ENCODE data around the gene COL23A1. TPM values are rescaled to one million over a fixed set of nuclear protein-coding genes. Genes with fewer than 3 reads are reported as not detected.
"Not testable (repeated sequence)": the region's sequence is repeated elsewhere in the genome, so short reads cannot be mapped to it uniquely, and the experiment has no call there.

The COL23A1 gene
- total RNA-seq, 1 donor from 2014 or later, result not detected

DNA sequence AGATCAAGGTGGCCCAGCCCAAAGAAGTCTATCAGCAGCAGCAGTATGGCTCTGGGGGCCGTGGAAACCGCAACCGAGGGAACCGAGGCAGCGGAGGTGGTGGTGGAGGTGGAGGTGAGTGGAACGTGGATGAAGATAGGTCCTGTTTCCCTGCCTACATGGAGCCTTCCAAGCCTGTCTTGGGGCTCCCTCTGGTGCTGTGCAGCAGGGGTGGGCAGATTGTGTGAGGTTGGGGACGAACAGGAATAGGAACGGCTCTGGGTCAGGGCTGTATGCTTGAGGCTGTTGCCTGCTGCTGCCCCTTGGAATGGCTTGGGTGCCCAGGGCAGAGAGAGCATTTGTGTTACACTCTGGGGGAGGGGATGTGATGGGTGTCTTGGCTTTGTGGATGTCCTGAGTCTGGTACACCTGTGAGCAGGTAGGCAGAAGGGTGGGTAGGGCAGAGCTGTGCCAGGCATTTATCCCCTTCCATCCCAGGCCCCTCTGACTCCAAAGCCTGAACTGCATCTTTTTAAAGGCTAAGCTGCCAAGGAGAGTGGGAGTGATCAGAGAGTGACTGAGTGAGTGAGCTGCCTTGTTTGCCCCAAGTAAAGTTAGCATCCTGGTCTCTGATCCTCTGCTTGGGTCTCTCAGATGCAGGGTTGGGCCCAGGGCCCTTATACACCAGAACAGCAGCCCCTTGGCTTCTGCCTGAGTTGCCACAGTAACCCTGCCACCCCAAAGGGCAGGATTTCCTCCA lies 380.7 kb downstream of the COL23A1 start:
- DNase-seq (ENCODE audit: extremely low read depth, low read depth, low spot score), result no peak

GRCh38 chr5:178208540-178209227 lies 381.5 kb downstream of the COL23A1 start:
- DNase-seq (ENCODE audit: extremely low read depth, low read depth, low spot score), result no peak

DNA sequence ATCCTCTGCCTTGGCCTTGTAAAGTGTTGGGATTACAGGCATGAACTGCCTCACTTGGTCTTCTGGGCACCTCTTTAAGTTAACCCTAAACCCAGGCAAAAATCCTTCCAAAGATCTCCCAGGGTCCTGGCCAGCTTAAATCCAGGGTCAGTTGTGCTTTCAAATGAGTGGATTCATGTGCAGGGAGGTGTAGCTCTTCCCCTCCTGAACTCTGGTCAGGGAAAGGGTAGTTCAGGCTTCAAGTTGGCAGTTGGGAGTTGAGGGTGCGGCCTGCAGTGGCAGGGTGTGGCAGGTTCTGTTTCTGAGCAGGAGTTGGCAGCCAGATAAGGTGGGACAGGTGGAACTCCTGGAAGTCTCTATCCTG lies 382.3 kb downstream of the COL23A1 start:
- DNase-seq (ENCODE audit: extremely low read depth, low read depth, low spot score), result no peak

GRCh38 chr5:178207183-178207916 lies 382.8 kb downstream of the COL23A1 start:
- DNase-seq (ENCODE audit: extremely low read depth, low read depth, low spot score), result peak; percentile 36

- no peak for DNase-seq (ENCODE audit: extremely low read depth, low read depth, low spot score)
These were observed 383.8 kb downstream of the COL23A1 start for GRCh38 chr5:178206166-178207101.

GRCh38 chr5:178205749-178206047 lies 384.5 kb downstream of the COL23A1 start:
- no peak for DNase-seq (ENCODE audit: extremely low read depth, low read depth, low spot score)

DNA sequence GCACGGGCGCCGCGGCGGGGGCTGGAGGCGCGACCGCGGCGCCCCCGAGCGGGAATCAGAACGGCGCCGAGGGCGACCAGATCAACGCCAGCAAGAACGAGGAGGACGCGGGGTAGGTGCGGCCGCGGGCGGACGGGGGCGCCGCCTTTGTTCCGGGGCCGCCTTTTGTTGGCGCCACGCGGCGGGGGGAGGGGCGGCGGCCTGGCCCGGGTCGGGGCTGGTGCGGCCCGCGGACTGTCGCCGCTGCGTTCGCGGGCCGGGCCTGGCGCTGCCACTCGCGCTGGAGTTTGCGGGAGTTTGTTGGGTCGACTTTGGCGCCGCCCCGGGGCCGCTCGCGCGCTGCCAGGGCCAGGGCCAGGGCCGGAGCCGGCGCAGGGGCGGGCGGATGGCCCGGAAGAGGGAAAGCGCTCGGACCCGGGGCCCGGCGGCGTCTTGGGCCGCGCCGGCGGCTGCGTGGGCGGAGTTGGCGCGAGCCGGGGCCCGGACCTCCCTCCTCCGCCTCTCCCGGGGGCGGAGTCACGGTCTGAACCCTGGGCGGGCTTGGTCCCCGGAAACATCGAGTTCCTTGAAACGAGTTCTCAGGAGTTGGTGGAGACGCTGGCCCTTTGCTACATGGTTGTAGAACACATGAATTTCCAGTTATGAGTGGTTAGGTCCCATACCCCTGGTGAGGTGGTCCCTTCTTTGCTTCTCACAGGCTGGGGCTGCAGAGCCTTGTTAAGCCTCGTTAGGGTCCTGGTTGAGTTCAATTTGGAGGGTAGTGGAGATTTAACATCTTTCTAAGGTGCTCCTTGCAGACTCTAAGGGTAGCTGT lies 385.1 kb downstream of the COL23A1 start:
- no peak for DNase-seq (ENCODE audit: extremely low read depth, low read depth, low spot score)

DNA sequence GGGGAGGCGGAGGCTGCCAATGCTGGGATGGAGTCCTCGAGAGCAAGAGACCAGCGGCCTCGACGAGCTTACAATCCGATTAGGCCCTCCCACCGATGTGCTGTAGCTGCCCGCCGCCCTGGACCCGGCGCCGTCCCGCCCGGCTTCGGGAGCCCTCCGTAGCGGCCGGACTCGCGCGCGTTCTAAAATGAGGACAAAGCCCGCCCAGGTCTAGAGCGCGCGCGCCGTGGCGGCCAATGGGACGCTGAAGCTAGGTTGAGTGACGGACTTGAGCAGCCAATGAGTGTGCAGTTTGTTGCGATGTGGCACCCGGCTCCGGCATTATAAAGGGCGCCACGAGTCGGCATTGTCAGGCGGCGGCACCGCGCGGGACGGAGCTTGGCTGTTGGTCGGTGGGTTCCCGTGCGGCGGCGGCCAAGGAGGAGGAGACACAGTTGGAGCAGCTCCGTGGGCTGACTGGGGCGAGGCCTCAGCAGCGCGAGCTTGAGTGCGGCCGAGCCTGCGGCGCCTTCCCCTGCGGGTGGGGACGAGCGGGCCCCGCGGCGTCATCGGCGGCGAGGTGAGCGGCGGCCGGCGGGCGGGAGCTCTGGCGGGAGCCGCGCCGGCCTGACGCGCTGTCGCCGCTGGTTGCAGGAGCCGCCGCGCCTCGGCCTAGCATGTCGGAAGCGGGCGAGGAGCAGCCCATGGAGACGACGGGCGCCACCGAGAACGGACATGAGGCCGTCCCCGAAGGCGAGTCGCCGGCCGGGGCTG lies 385.8 kb downstream of the COL23A1 start, which contains the start of gene HNRNPAB:
TSS of gene HNRNPAB (plus strand) at position 352 of the 753 bp plus-strand sequence. CDS start at position 657, 305 bp downstream.
- peak; percentile 63 for DNase-seq (ENCODE audit: extremely low read depth, low read depth, low spot score)

- DNase-seq (ENCODE audit: extremely low read depth, low read depth, low spot score), result no peak
These were observed 386.5 kb downstream of the COL23A1 start for GRCh38 chr5:178203670-178204181.

DNA sequence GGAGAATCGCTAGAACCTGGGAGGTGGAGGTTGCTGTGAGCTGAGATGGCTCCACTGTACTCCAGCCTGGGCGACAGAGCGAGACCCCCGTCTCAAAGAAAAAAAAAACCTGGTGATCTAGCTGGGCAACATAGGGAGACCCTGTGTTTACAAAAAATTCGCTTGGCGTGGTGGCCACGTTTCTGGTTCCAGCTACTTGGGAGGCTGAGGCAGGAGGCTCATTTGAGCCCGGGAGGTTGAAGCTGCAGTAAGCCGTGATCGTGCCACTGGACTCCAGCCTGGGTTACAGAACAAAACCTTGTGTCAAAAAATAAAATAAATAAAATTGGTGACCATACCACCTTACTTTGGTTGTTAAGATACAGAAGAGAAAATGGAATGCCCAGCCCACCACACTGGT lies 387.7 kb downstream of the COL23A1 start:
- no peak for DNase-seq (ENCODE audit: extremely low read depth, low read depth, low spot score)

DNA sequence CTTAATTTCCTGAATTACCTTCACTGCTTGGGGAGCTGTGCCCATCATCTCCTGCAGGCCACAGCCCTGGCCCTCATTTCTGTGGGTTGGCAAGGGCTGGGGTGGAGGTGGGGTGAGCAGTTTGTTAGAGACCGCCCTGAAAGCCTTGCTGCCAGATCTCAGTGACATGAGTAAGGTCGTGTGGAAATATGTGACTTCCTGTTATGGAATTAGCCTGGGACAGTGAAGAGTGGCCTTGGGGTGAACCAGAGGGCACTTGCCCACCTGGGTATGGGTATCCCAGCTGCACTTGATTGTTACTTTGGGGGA lies 388.3 kb downstream of the COL23A1 start:
- DNase-seq (ENCODE audit: extremely low read depth, low read depth, low spot score), result no peak

- no peak for DNase-seq (ENCODE audit: extremely low read depth, low read depth, low spot score)
These were observed 388.8 kb downstream of the COL23A1 start for GRCh38 chr5:178201221-178201926.

DNA sequence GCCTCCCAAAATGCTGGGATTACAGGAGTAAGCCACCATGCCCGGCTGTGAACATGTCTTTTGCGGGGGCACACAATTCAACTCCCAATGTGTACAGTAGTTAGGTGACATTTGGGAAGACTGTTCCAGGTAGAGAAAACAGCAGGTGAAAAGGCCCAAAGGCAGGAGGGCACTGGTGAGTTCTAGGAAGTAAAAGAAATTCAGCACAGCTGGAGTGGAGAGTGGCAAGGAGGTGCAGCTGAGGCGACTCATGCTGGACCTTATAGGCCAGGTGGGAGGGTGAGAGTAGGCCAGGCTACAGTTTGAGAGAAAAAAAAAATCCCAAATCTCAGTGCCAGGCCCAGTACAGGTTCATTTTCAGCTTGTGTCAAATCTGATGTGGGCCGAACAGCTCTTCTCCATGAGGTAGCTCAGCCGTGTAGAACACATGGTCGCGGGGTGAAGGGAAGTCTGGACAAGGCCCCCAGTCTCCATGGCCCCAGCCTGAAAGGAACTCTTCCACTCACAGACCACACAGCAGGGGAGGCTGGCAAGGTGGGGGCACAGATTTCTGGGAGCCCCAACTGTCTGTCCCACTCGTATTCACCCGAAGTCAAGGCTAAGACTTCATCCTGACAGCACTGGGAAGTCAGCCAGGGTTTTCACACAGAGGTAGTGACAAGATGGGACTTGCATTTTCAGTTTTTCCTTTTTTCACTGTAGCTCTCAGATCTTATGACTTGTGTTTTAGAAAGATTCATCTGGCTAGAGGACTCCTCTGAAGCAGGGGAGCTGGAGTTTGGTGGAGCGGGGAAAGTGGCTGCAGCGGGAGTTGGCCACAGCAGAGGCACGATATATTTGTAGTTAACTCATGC lies 390.4 kb downstream of the COL23A1 start:
- no peak for DNase-seq (ENCODE audit: extremely low read depth, low read depth, low spot score)

DNA sequence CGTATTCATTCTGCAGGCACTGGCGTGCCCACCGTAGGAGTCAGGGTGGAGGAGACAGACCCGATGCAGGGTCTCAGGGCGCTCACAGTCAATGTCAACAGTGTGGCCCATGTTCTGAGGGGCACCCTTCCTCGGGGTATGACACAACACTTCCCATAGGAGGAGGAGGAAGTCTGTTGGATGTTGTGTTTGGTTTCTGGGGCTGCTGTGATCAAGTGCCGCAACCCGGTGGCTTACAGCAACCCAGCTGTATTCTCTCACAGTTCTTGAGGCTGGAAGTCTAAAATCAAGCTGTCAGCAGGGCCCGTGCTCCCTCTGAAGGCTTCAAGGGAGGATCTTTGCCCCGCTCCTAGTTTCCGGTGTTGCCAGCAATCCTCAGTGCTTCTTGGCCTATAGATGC lies 391.5 kb downstream of the COL23A1 start:
- DNase-seq (ENCODE audit: extremely low read depth, low read depth, low spot score), result no peak

DNA sequence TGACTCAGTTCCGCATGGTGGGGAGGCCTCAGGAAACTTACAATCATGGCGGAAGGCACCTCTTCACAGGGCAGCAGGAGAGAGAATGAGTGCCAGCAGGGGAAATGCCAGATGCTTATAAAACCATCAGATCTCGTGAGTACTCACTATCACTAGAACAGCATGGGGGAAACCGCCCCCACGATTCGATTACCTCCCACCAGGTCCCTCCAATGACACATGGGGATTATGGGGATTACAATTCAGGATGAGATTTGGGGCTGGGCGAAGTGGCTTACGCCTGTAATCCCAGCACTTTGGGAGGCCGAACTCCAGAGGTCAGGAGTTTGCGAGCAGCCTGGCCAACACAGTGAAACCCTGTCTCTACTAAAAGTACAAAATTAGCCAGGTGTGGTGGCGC lies 392.0 kb downstream of the COL23A1 start:
- DNase-seq (ENCODE audit: extremely low read depth, low read depth, low spot score), result not testable (repeated sequence)

GRCh38 chr5:178196986-178197385 lies 393.2 kb downstream of the COL23A1 start:
- DNase-seq (ENCODE audit: extremely low read depth, low read depth, low spot score), result no peak

DNA sequence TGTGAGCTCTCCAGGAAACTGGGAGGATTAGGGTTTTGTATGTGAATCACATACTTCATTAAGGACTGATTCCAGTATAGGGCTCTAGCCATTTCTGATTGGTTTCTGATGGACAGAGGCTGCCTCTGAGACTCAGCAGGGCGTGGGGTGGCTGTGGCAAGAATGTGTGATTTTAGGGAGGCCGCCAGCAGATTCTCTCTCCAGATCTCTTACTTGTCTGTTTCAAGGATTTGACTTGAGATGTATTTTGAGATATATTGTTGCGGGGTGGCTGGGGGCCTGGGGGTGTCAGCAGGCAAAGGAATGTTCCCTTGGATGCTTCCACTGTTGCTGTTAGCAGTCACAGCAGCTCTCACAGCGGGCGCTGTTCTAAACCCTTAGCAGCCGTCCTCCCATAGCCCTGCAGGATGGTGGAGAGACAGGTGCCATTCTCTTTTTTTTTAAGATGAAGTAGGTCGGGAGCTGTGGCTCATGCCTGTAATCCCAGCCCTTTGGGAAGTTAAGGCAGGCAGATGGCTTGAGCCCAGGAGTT lies 393.8 kb downstream of the COL23A1 start:
- DNase-seq (ENCODE audit: extremely low read depth, low read depth, low spot score), result no peak
